K562 (cell line): ENCODE data around the gene BBX. TPM values are rescaled to one million over a fixed set of nuclear protein-coding genes. Genes with fewer than 3 reads are reported as not detected.

Source experiments
- ATAC-seq: fragments of 200-7000 bp; cut with Tn5 transposase; 3 replicates; pipeline ENCODE4 v1.9.1; 2020; ENCODE audit warnings: moderate library complexity
- BruUV-seq: library from RNA; stranded (reverse); fragments of 400-500 nt; replicated peaks from 2 replicates; lab custom pipeline; 2021; lab: Mats Ljungman, UMichigan
- CTCF ChIA-PET: fragments of 300-600 bp; formaldehyde crosslinking; extraction: SDS; loops from one replicate; lab custom pipeline; 2021; ENCODE audit warnings: low intra/inter-chr PET ratio; lab: Yijun Ruan, JAX
- POLR2A ChIA-PET: fragments of 300-600, 350-650 bp; sonication (Branson Sonifier 250); formaldehyde crosslinking; extraction: SDS; loops from one replicate; lab custom pipeline; 2021; ENCODE audit warnings: antibody characterized with exemption, inconsistent platforms; lab: Yijun Ruan, JAX
- DNase-seq, 4 experiments: peaks; one replicate each; pipeline versions ENCODE4 v3.0.0 to v3.0.0-alpha.2; 2011 to 2018; ENCODE audit warnings: low spot score in 3 of 4, mixed read lengths in 3 of 4; ENCODE audit errors: extremely low read depth in 1 of 4
- FAIRE-seq: peaks from 2 replicates; lab custom pipeline; 2011; peaks lifted over from hg19 to GRCh38; lab: Jason Lieb, UNC
- H2AFZ ChIP-seq: 2 replicates; pipeline ENCODE4 v1.6.0; 2011; ENCODE audit warnings: low read depth, low read length, control low read depth, inconsistent platforms
- H3K27ac ChIP-seq: fragments of 200-600 bp; 3 replicates; pipeline ENCODE4 v1.8.0; 2011; ENCODE audit warnings: low read depth, mild to moderate bottlenecking, control low read depth, inconsistent platforms, low read length, moderate library complexity, mixed read lengths; ENCODE audit errors: extremely low read depth
- H3K27me3 ChIP-seq, 2 experiments: fragments of 300-600 bp in 1 of 2; 2 replicates in 1 of 2; 3 replicates in 1 of 2; pipeline versions ENCODE4 v1.6.0 to v1.8.0; 2011; ENCODE audit warnings: inconsistent platforms in 2 of 2, low read length in 2 of 2, mild to moderate bottlenecking in 1 of 2, mixed read lengths in 1 of 2, moderate library complexity in 1 of 2; ENCODE audit not compliant: control insufficient read depth in 2 of 2, insufficient read depth in 2 of 2
- H3K36me3 ChIP-seq: fragments of 300-600 bp; 3 replicates; pipeline ENCODE4 v1.8.0; 2011; ENCODE audit warnings: mild to moderate bottlenecking, low read length, inconsistent platforms; ENCODE audit not compliant: control insufficient read depth, insufficient read depth
- H3K4me1 ChIP-seq, 2 experiments: fragments of 200-600 bp in 1 of 2; replicated peaks in 1 of 2; 2 replicates in 1 of 2; 3 replicates in 1 of 2; pipeline versions ENCODE4 v1.5.1 to v1.8.0; 2011; ENCODE audit warnings: inconsistent platforms in 2 of 2, low read length in 2 of 2, mild to moderate bottlenecking in 1 of 2, mixed read lengths in 1 of 2, moderate library complexity in 1 of 2; ENCODE audit not compliant: control insufficient read depth in 2 of 2, insufficient read depth in 2 of 2
- H3K4me2 ChIP-seq: 2 replicates; pipeline ENCODE4 v1.6.1; 2011; ENCODE audit warnings: low read length, control low read depth, inconsistent platforms, mixed read lengths; ENCODE audit not compliant: insufficient read depth
- H3K4me3 ChIP-seq: fragments of 200-600 bp; sonication (generic), shearing (Covaris generic); 2 replicates; pipeline ENCODE4 v1.5.1; 2016; ENCODE audit warnings: control low read depth, inconsistent platforms
- H3K79me2 ChIP-seq: fragments of 200-600 bp; 3 replicates; pipeline ENCODE4 v1.8.0; 2011; ENCODE audit warnings: low read length, inconsistent platforms; ENCODE audit not compliant: control insufficient read depth, insufficient read depth
- H3K9ac ChIP-seq, 2 experiments: 2 replicates each; pipeline versions ENCODE4 v1.6.0 to v1.6.1; 2011; ENCODE audit warnings: low read depth in 2 of 2, low read length in 2 of 2, control low read depth in 1 of 2, inconsistent platforms in 1 of 2, mild to moderate bottlenecking in 1 of 2, mixed read lengths in 1 of 2; ENCODE audit not compliant: insufficient read depth in 1 of 2
- H3K9me1 ChIP-seq: one replicate; pipeline ENCODE4 v1.6.0; 2011; ENCODE audit warnings: inconsistent platforms, mild to moderate bottlenecking, low read length, moderate library complexity; ENCODE audit not compliant: control insufficient read depth, insufficient read depth
- H3K9me3 ChIP-seq: replicated peaks from 2 replicates; pipeline ENCODE4 v1.5.1; 2011; ENCODE audit warnings: low read depth, low read length, inconsistent platforms; ENCODE audit not compliant: control insufficient read depth, insufficient read depth
- H4K20me1 ChIP-seq: replicated peaks from 2 replicates; pipeline ENCODE4 v1.6.1; 2011; ENCODE audit warnings: low read length, inconsistent platforms, mixed read lengths; ENCODE audit not compliant: control insufficient read depth, insufficient read depth
- C11orf30 ChIP-seq: fragments of 450-650 bp; IDR thresholded peaks from 2 replicates; pipeline ENCODE4 v1.6.1; 2016; ENCODE audit warnings: low read depth, mild to moderate bottlenecking
- CBFA2T2 ChIP-seq: fragments of 450-650 bp; conservative IDR thresholded peaks from 2 replicates; pipeline ENCODE4 v1.6.1; 2017; ENCODE audit warnings: mild to moderate bottlenecking
- KDM1A ChIP-seq, 2 experiments: fragments of 450-650 bp; IDR thresholded peaks; 2 replicates each; pipeline ENCODE4 v1.6.1; 2016; ENCODE audit warnings: mild to moderate bottlenecking in 2 of 2
- KLF16 ChIP-seq: IDR thresholded peaks from 2 replicates; pipeline ENCODE4 v1.6.1; 2016; ENCODE audit warnings: antibody characterized with exemption
- MAFG ChIP-seq: fragments of 450-650 bp; conservative IDR thresholded peaks from 2 replicates; pipeline ENCODE4 v1.6.1; 2016; ENCODE audit warnings: missing genetic modification characterization, missing compliant biosample characterization
- SRSF9 ChIP-seq: fragments of 200-400 bp; formaldehyde crosslinking; IDR thresholded peaks from 2 replicates; pipeline ENCODE4 v1.6.1; 2017; ENCODE audit warnings: low read depth, low read length, borderline replicate concordance
- STAG1 ChIP-seq: sonication (generic); formaldehyde crosslinking; IDR thresholded peaks from 2 replicates; pipeline ENCODE4 v1.5.0; 2020; ENCODE audit warnings: missing genetic modification reagents, borderline replicate concordance
- USF2 ChIP-seq: sonication (generic); formaldehyde crosslinking; IDR thresholded peaks from 2 replicates; pipeline ENCODE4 v1.5.0; 2020; ENCODE audit warnings: missing genetic modification reagents
- ZNF197 ChIP-seq: fragments of 200-800 bp; sonication (Bioruptor generic); IDR thresholded peaks from 2 replicates; pipeline ENCODE4 v1.6.1; 2016; ENCODE audit warnings: low read depth, missing genetic modification characterization, missing compliant biosample characterization
- ZNF253 ChIP-seq: fragments of 250-450 bp; sonication (Bioruptor Pico); conservative IDR thresholded peaks from 2 replicates; pipeline ENCODE4 v1.6.1; 2021; ENCODE audit warnings: mild to moderate bottlenecking
- ZNF316 ChIP-seq: fragments of 450-650 bp; IDR thresholded peaks from 2 replicates; pipeline ENCODE4 v1.6.1; 2016
- WGBS: fragments of 100-300 bp; shearing (Covaris generic); methylation state at CpG from one replicate; pipeline ENCODE4 v1.1.6; 2016; ENCODE audit warnings: low coverage, mixed read lengths; ENCODE audit not compliant: insufficient coverage; ENCODE audit errors: missing lambda C conversion rate; 5-methylcytosine and 5-hydroxymethylcytosine counted together
- in situ Hi-C: fragments of 300-500 bp; cut with MboI; formaldehyde crosslinking; loops from 4 replicates; pipeline ENCODE4 v1.15.0; 2018; ENCODE audit warnings: inconsistent platforms, mixed read lengths
- intact Hi-C: fragments of 100-400 bp; cut with micrococcal nuclease; formaldehyde crosslinking; loops from 2 replicates; pipeline ENCODE4 v1.14.2; 2022
- polyA plus RNA-seq, 8 experiments: library from polyadenylated mRNA; depleted of rRNA in 4 of 8; stranded (reverse) in 5 of 8; unstranded in 3 of 8; fragments of >200 nt; fragmentation: Nextera tagmentation in 2 of 8; fragmentation: Illumina TruSeq in 1 of 8; extraction: Ambion mirVana in 2 of 8; extraction: Trizol in 1 of 8; gene quantifications; 2 replicates each; pipeline versions ENCODE4 v1.2.1 to v1.2.3, GENCODE V29; 2011 to 2014; ENCODE audit warnings: inconsistent platforms in 1 of 8, missing spikeins in 1 of 8
- total RNA-seq, 7 experiments: library from RNA; depleted of rRNA in 6 of 7; stranded (reverse); fragments of >200 nt in 6 of 7; fragmentation: Illumina TruSeq in 2 of 7; extraction: Trizol in 2 of 7; gene quantifications; 2 replicates each; pipeline versions ENCODE4 v1.2.1 to v1.2.3, GENCODE V29; 2011 to 2021; ENCODE audit warnings: low replicate concordance in 1 of 7
- TF ChIP-seq, protein P1 (sequence below): fragments of 450-650 bp; formaldehyde crosslinking; IDR thresholded peaks from 2 replicates; pipeline ENCODE4 v1.4.0; 2022; ENCODE audit warnings: mild to moderate bottlenecking, moderate library complexity

BBX gene
- total and polyA plus RNA-seq, 9 of the 15 experiments (the other 6 are each of a cell fraction or from before 2014, with no cell fraction given) = 4.9 to 19.5 (median 11.8) TPM

DNA sequence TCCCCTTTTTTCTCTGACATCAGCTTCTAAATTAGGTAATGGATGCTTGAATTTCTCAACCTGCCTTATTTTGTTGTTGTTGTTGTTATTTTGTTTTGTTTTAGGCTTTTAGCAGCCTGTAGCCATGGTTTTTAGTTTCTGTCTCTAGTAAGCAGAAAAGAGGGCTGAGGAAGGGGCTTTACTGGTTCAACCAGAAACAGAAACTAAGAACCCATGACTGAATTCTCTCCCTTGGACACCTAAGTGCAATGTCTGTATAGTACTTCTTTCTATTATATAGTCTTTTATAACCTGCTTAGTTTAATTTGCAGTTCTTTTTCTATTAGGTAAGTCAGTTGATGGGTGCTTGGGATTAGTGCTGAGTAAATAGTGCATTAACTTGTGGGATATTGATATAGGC, 129.0 kb downstream of the BBX start (continued):
- TF ChIP-seq USF2 = no peak
- TF ChIP-seq, protein P1, sequence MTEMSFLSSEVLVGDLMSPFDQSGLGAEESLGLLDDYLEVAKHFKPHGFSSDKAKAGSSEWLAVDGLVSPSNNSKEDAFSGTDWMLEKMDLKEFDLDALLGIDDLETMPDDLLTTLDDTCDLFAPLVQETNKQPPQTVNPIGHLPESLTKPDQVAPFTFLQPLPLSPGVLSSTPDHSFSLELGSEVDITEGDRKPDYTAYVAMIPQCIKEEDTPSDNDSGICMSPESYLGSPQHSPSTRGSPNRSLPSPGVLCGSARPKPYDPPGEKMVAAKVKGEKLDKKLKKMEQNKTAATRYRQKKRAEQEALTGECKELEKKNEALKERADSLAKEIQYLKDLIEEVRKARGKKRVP (CRISPR knock-in tag) = no peak
- no peak for TF ChIP-seq SRSF9
- no peak for TF ChIP-seq STAG1 (CRISPR knock-in tag)
- no peak for TF ChIP-seq ZNF253 (CRISPR knock-in tag)
- TF ChIP-seq CBFA2T2 = no peak

GRCh38 chr3:107654218-107654617, 131.5 kb downstream of the BBX start:
- Histone ChIP-seq H3K4me3 (no peak overlapping the region), H3K4me2 (no peak overlapping the region), H3K4me1 (no peaks in the 10 kb centered on the region), H2AFZ (no peak overlapping the region), H3K27me3 (no peaks in the 10 kb centered on the region), H3K36me3 (no peaks in the 10 kb centered on the region), H3K9ac (no peak overlapping the region), H3K9me1 (no peaks in the 10 kb centered on the region), H3K27ac (no peak overlapping the region), H3K9me3 (no peaks in the 10 kb centered on the region), H3K79me2 (no peaks in the 10 kb centered on the region), H4K20me1 (no peaks in the 10 kb centered on the region)
- 23% methylated on average over 1 of the region's 1 CpG for WGBS
- TF ChIP-seq ZNF316 (peak; percentile 73), MAFG (tag) (peak; percentile 24; the same call in 1 of the 2 replicates), KDM1A (IDR thresholded peaks at IDR 0.05) (no peak), KLF16 (no peak), C11orf30 (peak; percentile 56; the same call in 1 of the 2 replicates), ZNF197 (CRISPR knock-in tag) (no peak)
- POLR2A ChIA-PET = no interaction called here
- CTCF ChIA-PET = interaction anchor here (0.5 kb wide), 1 partner anchor 473 kb away, joined by 3 read pairs; no protein-coding TSS in a partner anchor
- in situ Hi-C loops (no loop called here), intact Hi-C loops (no loop called here)
- no peak for FAIRE-seq
- no TSS peak for BruUV-seq
- no peak for DNase-seq
- no peak for ATAC-seq
